GM21619 (cell line): ENCODE measurements around the gene CDON.
"Not testable (repeated sequence)": the region's sequence is repeated elsewhere in the genome, so short reads cannot be mapped to it uniquely, and the experiment has no call there.

ENCODE experiments used
- ATAC-seq: cut with Tn5 transposase; IDR thresholded peaks from one replicate; pipeline ENCODE4 v1.9.1; 2021; ENCODE audit not compliant: unreplicated experiment

The CDON gene

GRCh38 chr11:125995313-125995712 is 67.4 kb downstream of the CDON start:
- peak; percentile 87 for ATAC-seq

- no peak for ATAC-seq
Observed at GRCh38 chr11:125994509-125994908, 68.2 kb downstream of the CDON start.

- ATAC-seq = no peak
Observed at GRCh38 chr11:125992893-125993292, 69.8 kb downstream of the CDON start.

- ATAC-seq = no peak
Observed at GRCh38 chr11:125990244-125990643, 72.4 kb downstream of the CDON start.

- no peak for ATAC-seq
Observed at GRCh38 chr11:125987066-125987641, 75.5 kb downstream of the CDON start.

GRCh38 chr11:125985956-125986355 is 76.7 kb downstream of the CDON start:
- ATAC-seq = not testable (repeated sequence)

- no peak for ATAC-seq
Observed at GRCh38 chr11:125982348-125982730, 80.3 kb downstream of the CDON start.

GRCh38 chr11:125980436-125980835 is 82.2 kb downstream of the CDON start:
- no peak for ATAC-seq

GRCh38 chr11:125979511-125979910 is 83.2 kb downstream of the CDON start:
- no peak for ATAC-seq

- no peak for ATAC-seq
Observed at GRCh38 chr11:125978778-125979407, 83.8 kb downstream of the CDON start.

GRCh38 chr11:125978181-125978716 is 84.4 kb downstream of the CDON start:
- ATAC-seq = no peak

GRCh38 chr11:125977333-125977732 is 85.3 kb downstream of the CDON start:
- no peak for ATAC-seq

- no peak for ATAC-seq
Observed at GRCh38 chr11:125976156-125976555, 86.5 kb downstream of the CDON start.

- ATAC-seq = no peak
Observed at GRCh38 chr11:125975634-125976033, 87.0 kb downstream of the CDON start.

GRCh38 chr11:125974284-125974683 is 88.4 kb downstream of the CDON start:
- ATAC-seq = no peak

GRCh38 chr11:125971618-125972017 is 91.0 kb downstream of the CDON start:
- no peak for ATAC-seq

- ATAC-seq = no peak
Observed at GRCh38 chr11:125968354-125968753, 94.3 kb downstream of the CDON start.

- no peak for ATAC-seq
Observed at GRCh38 chr11:125967515-125967914, 95.2 kb downstream of the CDON start.

GRCh38 chr11:125960771-125961170 is 101.9 kb downstream of the CDON start:
- no peak for ATAC-seq

- no peak for ATAC-seq
Observed at GRCh38 chr11:125959931-125960330, 102.7 kb downstream of the CDON start.

GRCh38 chr11:125959511-125959910 is 103.2 kb downstream of the CDON start:
- ATAC-seq = no peak

- no peak for ATAC-seq
Observed at GRCh38 chr11:125958872-125959400, 103.7 kb downstream of the CDON start.
